Panc1 (cell line): Measurements from ENCODE around the gene ABI3BP. TPM values are rescaled to one million over a fixed set of nuclear protein-coding genes. Genes with fewer than 3 reads are reported as not detected.
A peak's percentile ranks its signal among the peaks of the same experiment; 100 is the strongest.

Experiments used
- ATAC-seq: fragments of 200-7000 bp; cut with Tn5 transposase; 2 replicates; pipeline ENCODE4 v1.9.1; 2020; ENCODE audit warnings: mild to moderate bottlenecking, moderate library complexity
- BruUV-seq: library from RNA; stranded (reverse); fragments of 400-500 nt; replicated peaks from 2 replicates; lab custom pipeline; 2021; lab: Mats Ljungman, UMichigan
- CTCF ChIA-PET: fragments of 300-600 bp; sonication (Branson Sonifier 250); formaldehyde crosslinking; loops from one replicate; lab custom pipeline; 2022; ENCODE audit warnings: antibody characterized with exemption; lab: Charles Lee
- POLR2A ChIA-PET: fragments of 300-600 bp; sonication (Branson Sonifier 250); formaldehyde crosslinking; loops from one replicate; lab custom pipeline; 2022; ENCODE audit warnings: antibody characterized with exemption; lab: Charles Lee
- DNase-seq: peaks from one replicate; pipeline ENCODE4 v3.0.0-alpha.2; 2010; ENCODE audit warnings: low read depth, low spot score
- H3K27ac ChIP-seq: 2 replicates; pipeline ENCODE4 v1.5.1; 2011; ENCODE audit warnings: mild to moderate bottlenecking, low read length, inconsistent platforms
- H3K27me3 ChIP-seq: fragments of 200-500 bp; sonication (Bioruptor generic); 2 replicates; pipeline ENCODE4 v1.6.0; 2014; ENCODE audit warnings: low read length, inconsistent platforms; ENCODE audit not compliant: control insufficient read depth, insufficient read depth
- H3K36me3 ChIP-seq: fragments of 200-500 bp; sonication (Bioruptor generic); 2 replicates; pipeline ENCODE4 v1.5.1; 2014; ENCODE audit warnings: inconsistent platforms, mild to moderate bottlenecking, low read length, moderate library complexity; ENCODE audit not compliant: control insufficient read depth, insufficient read depth
- H3K4me1 ChIP-seq: 2 replicates; pipeline ENCODE4 v1.5.1; 2011; ENCODE audit warnings: inconsistent platforms, mild to moderate bottlenecking, low read length, moderate library complexity; ENCODE audit not compliant: control insufficient read depth, insufficient read depth
- H3K4me3 ChIP-seq, 2 experiments: 2 replicates each; pipeline ENCODE4 v1.5.1; 2011 to 2012; ENCODE audit warnings: low read depth in 2 of 2, low read length in 2 of 2, mild to moderate bottlenecking in 2 of 2, inconsistent platforms in 1 of 2, moderate library complexity in 1 of 2
- H3K9me3 ChIP-seq: fragments of 200-500 bp; sonication (Bioruptor generic); 2 replicates; pipeline ENCODE4 v1.5.1; 2014; ENCODE audit warnings: low read depth, mild to moderate bottlenecking, inconsistent platforms, low read length, moderate library complexity; ENCODE audit not compliant: control insufficient read depth, insufficient read depth
- POLR2AphosphoS5 ChIP-seq: IDR thresholded peaks from 2 replicates; pipeline ENCODE4 v1.6.1; 2012; ENCODE audit warnings: mild to moderate bottlenecking, low read depth, low read length, moderate library complexity
- REST ChIP-seq, 2 experiments: IDR thresholded peaks; 2 replicates each; pipeline ENCODE4 v1.6.1; 2011 to 2012; ENCODE audit warnings: low read depth in 2 of 2, control low read depth in 1 of 2, low read length in 1 of 2, mild to moderate bottlenecking in 1 of 2, moderate library complexity in 1 of 2; ENCODE audit not compliant: insufficient read depth in 1 of 2
- SIN3A ChIP-seq: IDR thresholded peaks from 2 replicates; pipeline ENCODE4 v1.6.1; 2012; ENCODE audit warnings: low read depth, mild to moderate bottlenecking, low read length, moderate library complexity, borderline replicate concordance; ENCODE audit not compliant: insufficient read depth
- TCF7L2 ChIP-seq: IDR thresholded peaks from 2 replicates; pipeline ENCODE4 v1.6.1; 2011; ENCODE audit warnings: mild to moderate bottlenecking, low read depth, low read length, inconsistent platforms
- in situ Hi-C: cut with HindIII; loops from 2 replicates; pipeline ENCODE4 v1.10.0; 2016; ENCODE audit warnings: low sequenced_read_pairs, low pct_unique_long_range_greater_than_20kb
- intact Hi-C: fragments of 100-400 bp; cut with micrococcal nuclease; formaldehyde crosslinking; loops from one replicate; pipeline ENCODE4 v1.10.0; 2022; ENCODE audit not compliant: unreplicated experiment
- total RNA-seq: library from RNA; stranded (reverse); gene quantifications from one replicate; pipeline ENCODE4 v1.2.1, GENCODE V29; 2021; ENCODE audit not compliant: unreplicated experiment
- TF ChIP-seq, protein P1 (sequence below): fragments of 450-650 bp; IDR thresholded peaks from 2 replicates; pipeline ENCODE4 v1.5.1; 2017; ENCODE audit warnings: mild to moderate bottlenecking

The ABI3BP gene
- total RNA-seq, 1 experiment from 2014 or later, result 0.21 TPM

- in situ Hi-C loops (no loop called here), intact Hi-C loops (no loop called here)
- H3K27me3 ChIP-seq, result no peaks in the 10 kb centered on the region; the same call in 1 of the 2 replicates
- TF ChIP-seq, protein P1, sequence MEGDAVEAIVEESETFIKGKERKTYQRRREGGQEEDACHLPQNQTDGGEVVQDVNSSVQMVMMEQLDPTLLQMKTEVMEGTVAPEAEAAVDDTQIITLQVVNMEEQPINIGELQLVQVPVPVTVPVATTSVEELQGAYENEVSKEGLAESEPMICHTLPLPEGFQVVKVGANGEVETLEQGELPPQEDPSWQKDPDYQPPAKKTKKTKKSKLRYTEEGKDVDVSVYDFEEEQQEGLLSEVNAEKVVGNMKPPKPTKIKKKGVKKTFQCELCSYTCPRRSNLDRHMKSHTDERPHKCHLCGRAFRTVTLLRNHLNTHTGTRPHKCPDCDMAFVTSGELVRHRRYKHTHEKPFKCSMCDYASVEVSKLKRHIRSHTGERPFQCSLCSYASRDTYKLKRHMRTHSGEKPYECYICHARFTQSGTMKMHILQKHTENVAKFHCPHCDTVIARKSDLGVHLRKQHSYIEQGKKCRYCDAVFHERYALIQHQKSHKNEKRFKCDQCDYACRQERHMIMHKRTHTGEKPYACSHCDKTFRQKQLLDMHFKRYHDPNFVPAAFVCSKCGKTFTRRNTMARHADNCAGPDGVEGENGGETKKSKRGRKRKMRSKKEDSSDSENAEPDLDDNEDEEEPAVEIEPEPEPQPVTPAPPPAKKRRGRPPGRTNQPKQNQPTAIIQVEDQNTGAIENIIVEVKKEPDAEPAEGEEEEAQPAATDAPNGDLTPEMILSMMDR, result peak; percentile 47
- TF ChIP-seq TCF7L2, result no peak
- TF ChIP-seq POLR2AphosphoS5, result no peak
- peak overlapping the region; percentile 95 for H3K27ac ChIP-seq
- no TSS peak for BruUV-seq
- H3K36me3 ChIP-seq, result peaks cover 21% of the 10 kb centered on the region
- peak overlapping the region; percentile 91 to 96 for H3K4me3 ChIP-seq
- H3K9me3 ChIP-seq, result peaks cover 8% of the 10 kb centered on the region; the same call in 1 of the 2 replicates
- DNase-seq (no peak), ATAC-seq (peak; percentile 32; the same call in 1 of the 2 replicates)
- ChIA-PET CTCF (interaction anchor here (0.5 to 1.4 kb wide), 3 partner anchors 50 to 248 kb away, joined by 3 to 8 read pairs (median 5); no protein-coding TSS in a partner anchor), POLR2A (interaction anchor here (0.6 to 0.7 kb wide), 2 partner anchors 24 to 244 kb away, joined by 3 to 6 read pairs; no protein-coding TSS in a partner anchor)
- H3K4me1 ChIP-seq, result peaks cover 20% of the 10 kb centered on the region; the same call in 1 of the 2 replicates
These were observed 282.8 kb downstream of the ABI3BP start for GRCh38 chr3:100710261-100710968.

DNA sequence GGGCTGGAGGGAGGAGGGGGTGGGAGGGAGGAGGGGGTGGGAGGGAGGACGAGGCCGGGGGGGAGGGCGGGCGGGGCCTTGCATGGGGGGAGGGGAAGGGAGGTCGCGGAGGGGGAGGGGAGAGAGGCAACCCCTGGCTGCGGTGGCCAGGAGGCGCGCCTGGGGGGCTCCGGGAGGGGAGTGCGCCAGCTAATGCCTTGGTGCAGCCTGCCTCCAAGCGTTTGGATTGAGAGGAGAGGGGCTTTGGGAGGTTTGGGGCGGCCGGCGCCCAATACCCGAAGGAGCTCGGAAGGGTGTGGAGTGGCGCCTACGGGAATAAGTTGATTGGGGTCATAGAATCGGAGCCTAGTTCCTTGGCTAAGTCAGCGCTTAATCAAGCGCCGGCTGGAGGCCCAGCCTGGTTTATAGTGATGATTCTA lies 283.4 kb downstream of the ABI3BP start:
- in situ Hi-C loops, result no loop called here
- Histone ChIP-seq H3K4me1 (peaks cover 20% of the 10 kb centered on the region; the same call in 1 of the 2 replicates), H3K36me3 (peaks cover 16% of the 10 kb centered on the region), H3K9me3 (peaks cover 8% of the 10 kb centered on the region; the same call in 1 of the 2 replicates), H3K4me3 (peak overlapping the region; percentile 91 to 96), H3K27me3 (no peaks in the 10 kb centered on the region; the same call in 1 of the 2 replicates), H3K27ac (peak overlapping the region; percentile 95)
- ATAC-seq (peak; percentile 24; the same call in 1 of the 2 replicates), DNase-seq (no peak)
- CTCF ChIA-PET, result interaction anchor here (1.4 kb wide), 1 partner anchor 247 kb away, joined by 3 read pairs; no protein-coding TSS in a partner anchor
- TF ChIP-seq, protein P1, result no peak
- TF ChIP-seq REST (IDR thresholded peaks at IDR 0.05; ENCODE audit: insufficient read depth in 1 of 2, low read depth in 2 of 2, low read length in 1 of 2) (no peak), POLR2AphosphoS5 (no peak), TCF7L2 (no peak), SIN3A (no peak)
- POLR2A ChIA-PET, result interaction anchor here (0.7 kb wide), 1 partner anchor 25 kb away, joined by 3 read pairs; no protein-coding TSS in a partner anchor
- BruUV-seq, result no TSS peak
- intact Hi-C loops, result no loop called here
